ENCODE results near the gene FAM174C. TPM values are rescaled to one million over a fixed set of nuclear protein-coding genes. Genes with fewer than 3 reads are reported as not detected.

FAM174C gene
- total and polyA plus RNA-seq, 2 of the 8 experiments (the other 6 are each of a cell fraction or from before 2014, with no cell fraction given): 44.5 to 125 TPM

DNA sequence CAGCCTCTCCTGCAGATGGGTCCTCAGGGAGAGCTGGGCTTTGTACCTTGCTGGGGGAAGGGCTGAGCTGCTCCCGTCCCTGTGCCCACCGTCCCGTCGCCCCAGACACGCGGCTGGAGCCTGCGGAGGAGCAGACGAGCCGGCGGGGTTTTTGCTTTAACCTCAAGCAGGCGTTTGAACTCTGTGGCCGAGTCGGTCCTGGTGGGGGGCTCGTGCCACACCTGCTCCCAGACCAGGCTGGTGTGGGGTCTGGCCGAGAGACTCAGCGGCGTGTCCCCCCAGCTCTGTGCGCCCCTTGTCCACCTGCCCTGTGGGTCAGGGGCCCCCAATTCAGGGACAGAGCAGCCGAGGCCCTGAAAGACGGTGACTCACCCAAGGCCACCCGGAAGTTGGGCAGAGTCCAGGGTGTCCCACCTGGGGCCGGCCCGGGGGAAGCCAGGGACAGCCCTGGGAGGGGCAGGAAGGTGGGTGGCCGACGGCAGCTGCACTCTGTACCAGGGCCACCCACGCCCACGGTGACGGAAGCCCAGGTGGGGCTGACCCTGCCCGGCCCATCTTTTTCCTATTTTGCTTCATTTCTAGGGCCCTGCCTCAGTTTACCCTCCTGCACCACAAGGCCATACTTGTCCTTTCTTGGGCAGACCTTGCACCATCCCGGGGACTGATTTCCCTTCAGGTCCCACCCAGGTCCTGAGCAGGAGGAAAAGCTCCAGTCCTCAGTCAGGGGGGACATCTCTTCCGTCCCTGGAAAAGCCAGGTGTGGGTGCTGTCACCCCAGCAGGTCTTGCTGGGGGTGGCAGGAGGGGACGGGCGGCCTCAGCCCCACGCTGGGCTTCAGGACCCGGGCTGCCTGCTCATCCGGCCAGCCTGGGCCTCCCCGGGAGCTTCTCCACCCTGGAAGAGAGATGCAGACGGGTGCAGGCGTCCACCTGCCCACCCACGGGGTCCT lies 15.6 kb downstream of the FAM174C start:
- H3K23ac ChIP-seq (ENCODE audit: insufficient read length): no peak overlapping the region
- no peak overlapping the region for H2BK5ac ChIP-seq (ENCODE audit: low read depth, low read length)
- H2BK12ac ChIP-seq (ENCODE audit: low read depth, low read length): no peak overlapping the region
- H2BK120ac ChIP-seq (replicated peaks; ENCODE audit: low read depth, low read length): no peak overlapping the region
- no peak overlapping the region for H3K4ac ChIP-seq (replicated peaks; ENCODE audit: insufficient read length, low read depth, low read length)
- H3K27me3 ChIP-seq (replicated peaks in 1 of 4; ENCODE audit: control insufficient read depth in 3 of 4, extremely low read depth in 1 of 4, insufficient read depth in 3 of 4, low read length in 3 of 4): peaks cover 0 to 6% (median 0%) of the 10 kb centered on the region in 4 experiments; a peak in 2 of 7 replicates
- H3K4me1 ChIP-seq (replicated peaks in 1 of 4; ENCODE audit: control insufficient read depth in 3 of 4, insufficient read depth in 4 of 4, low read length in 3 of 4): peaks cover 0 to 13% (median 4%) of the 10 kb centered on the region in 4 experiments; a peak in 4 of 7 replicates
- H4K8ac ChIP-seq (ENCODE audit: extremely low read depth, insufficient read depth, low read length): no peak overlapping the region; the same call in 1 of the 2 replicates
- no peaks in the 10 kb centered on the region for H3K79me2 ChIP-seq (ENCODE audit: control insufficient read depth in 1 of 2, insufficient read depth in 2 of 2, low read length in 2 of 2)
- H2AK5ac ChIP-seq (ENCODE audit: low read depth, low read length): no peak overlapping the region
- no peak overlapping the region for H2BK20ac ChIP-seq (ENCODE audit: low read length)
- no peak overlapping the region for H3K56ac ChIP-seq (replicated peaks; ENCODE audit: insufficient read length, low read depth, low read length)
- no peaks in the 10 kb centered on the region; the same call in 1 of the 2 replicates for H3K79me1 ChIP-seq (ENCODE audit: low read depth, low read length)
- H3K9ac ChIP-seq (replicated peaks in 1 of 4; ENCODE audit: extremely low read depth in 1 of 4, low read depth in 3 of 4, low read length in 3 of 4): no peak overlapping the region
- no peak overlapping the region for H4K91ac ChIP-seq (replicated peaks; ENCODE audit: insufficient read length, low read length)
- H4K20me1 ChIP-seq (replicated peaks in 1 of 2; ENCODE audit: control insufficient read depth in 1 of 2, insufficient read depth in 2 of 2, low read length in 2 of 2): peaks cover 6 to 7% of the 10 kb centered on the region in 2 experiments
- peaks cover 2% of the 10 kb centered on the region; the same call in 1 of the 2 replicates for H3K23me2 ChIP-seq (ENCODE audit: low read depth, low read length)
- no peak overlapping the region for H3K27ac ChIP-seq (ENCODE audit: low read depth, low read length)
- ChIA-PET CTCF (ENCODE audit: partially characterized antibody) (interaction anchor here (0.5 to 1.4 kb wide), 3 partner anchors 22 to 186 kb away, joined by 3 to 4 read pairs (median 3); no protein-coding TSS in a partner anchor), POLR2A (ENCODE audit: partially characterized antibody) (interaction anchor here (0.6 to 2.5 kb wide), 5 partner anchors 16 to 713 kb away, joined by 3 to 16 read pairs (median 5); partner anchors contain the start of genes CIRBP and FAM174C)
- H3K4me3 ChIP-seq (ENCODE audit: extremely low read depth in 1 of 4, insufficient read depth in 2 of 4, low read depth in 3 of 4, low read length in 4 of 4): no peak overlapping the region
- H3K4me2 ChIP-seq (ENCODE audit: insufficient read depth in 1 of 2, low read depth in 2 of 2, low read length in 2 of 2): no peak overlapping the region
- no peaks in the 10 kb centered on the region for H3K9me3 ChIP-seq (ENCODE audit: insufficient read depth in 2 of 2, low read depth in 1 of 2, low read length in 1 of 2)
- no peaks in the 10 kb centered on the region for H3K36me3 ChIP-seq (ENCODE audit: control insufficient read depth in 2 of 4, insufficient read depth in 4 of 4, low read length in 3 of 4)
- H2AFZ ChIP-seq (ENCODE audit: low read length): no peak overlapping the region
- no peak overlapping the region for H3K18ac ChIP-seq (ENCODE audit: extremely low read depth, low read length)
- DNase-seq (ENCODE audit: low read depth in 1 of 2, low spot score in 2 of 2): no peak
- no peak overlapping the region for H2BK15ac ChIP-seq (ENCODE audit: low read length)
- H3K14ac ChIP-seq (ENCODE audit: insufficient read length): no peak overlapping the region
- WGBS, 2 experiments (ENCODE audit: extremely low coverage in 1 of 2, insufficient coverage in 1 of 2, insufficient read length in 1 of 2, insufficient replicate concordance in 2 of 2, low coverage in 1 of 2, low lambda C conversion rate in 2 of 2, missing lambda C conversion rate in 1 of 2): 90% methylated on average over 33 of the region's 40 CpGs; no CpG with 5 or more reads in 1 of the 2 experiments
- FAIRE-seq: no peak
- no peak overlapping the region for H4K5ac ChIP-seq (ENCODE audit: insufficient read length, low read depth, low read length)
- TF ChIP-seq, protein P1, sequence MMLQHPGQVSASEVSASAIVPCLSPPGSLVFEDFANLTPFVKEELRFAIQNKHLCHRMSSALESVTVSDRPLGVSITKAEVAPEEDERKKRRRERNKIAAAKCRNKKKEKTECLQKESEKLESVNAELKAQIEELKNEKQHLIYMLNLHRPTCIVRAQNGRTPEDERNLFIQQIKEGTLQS (IDR thresholded peaks at IDR 0.05; ENCODE audit: insufficient read depth, low read depth, low read length): no peak
- TF ChIP-seq SAP30 (IDR thresholded peaks at IDR 0.05; ENCODE audit: insufficient read depth, insufficient replicate concordance, low read length): no peak
- TF ChIP-seq, protein P2, sequence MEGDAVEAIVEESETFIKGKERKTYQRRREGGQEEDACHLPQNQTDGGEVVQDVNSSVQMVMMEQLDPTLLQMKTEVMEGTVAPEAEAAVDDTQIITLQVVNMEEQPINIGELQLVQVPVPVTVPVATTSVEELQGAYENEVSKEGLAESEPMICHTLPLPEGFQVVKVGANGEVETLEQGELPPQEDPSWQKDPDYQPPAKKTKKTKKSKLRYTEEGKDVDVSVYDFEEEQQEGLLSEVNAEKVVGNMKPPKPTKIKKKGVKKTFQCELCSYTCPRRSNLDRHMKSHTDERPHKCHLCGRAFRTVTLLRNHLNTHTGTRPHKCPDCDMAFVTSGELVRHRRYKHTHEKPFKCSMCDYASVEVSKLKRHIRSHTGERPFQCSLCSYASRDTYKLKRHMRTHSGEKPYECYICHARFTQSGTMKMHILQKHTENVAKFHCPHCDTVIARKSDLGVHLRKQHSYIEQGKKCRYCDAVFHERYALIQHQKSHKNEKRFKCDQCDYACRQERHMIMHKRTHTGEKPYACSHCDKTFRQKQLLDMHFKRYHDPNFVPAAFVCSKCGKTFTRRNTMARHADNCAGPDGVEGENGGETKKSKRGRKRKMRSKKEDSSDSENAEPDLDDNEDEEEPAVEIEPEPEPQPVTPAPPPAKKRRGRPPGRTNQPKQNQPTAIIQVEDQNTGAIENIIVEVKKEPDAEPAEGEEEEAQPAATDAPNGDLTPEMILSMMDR (IDR thresholded peaks at IDR 0.05; ENCODE audit: control extremely low read depth in 1 of 3, insufficient read depth in 1 of 3, low read depth in 1 of 3, low read length in 3 of 3): no peak
- no peak for TF ChIP-seq RAD21 (IDR thresholded peaks at IDR 0.05 in 1 of 2, conservative IDR thresholded peaks at IDR 0.05 in 1 of 2; ENCODE audit: low read depth in 2 of 2, low read length in 2 of 2)
- TF ChIP-seq POLR2AphosphoS5 (IDR thresholded peaks at IDR 0.05; ENCODE audit: low read depth, low read length): no peak
- TF ChIP-seq SUZ12 (IDR thresholded peaks at IDR 0.05; ENCODE audit: low read length): no peak

All from H1 (cell line).